Activated naive CD4-positive, alpha-beta T cell treated with anti-CD3 and anti-CD28 coated beads for 36 hours (primary cell): ENCODE data around the gene RAP2B. TPM values are rescaled to one million over a fixed set of nuclear protein-coding genes. Genes with fewer than 3 reads are reported as not detected.
"Not testable (repeated sequence)": the region's sequence is repeated elsewhere in the genome, so short reads cannot be mapped to it uniquely, and the experiment has no call there.

ENCODE experiments used
- CTCF ChIA-PET: fragments of 350-600 bp; sonication (Branson Sonifier 250); formaldehyde crosslinking; loops from one replicate; lab custom pipeline; 2021; ENCODE audit warnings: antibody characterized with exemption; lab: Charles Lee
- DNase-seq: peaks from one replicate; pipeline ENCODE4 v3.0.0-alpha.2; 2020
- H3K27ac Mint-ChIP-seq: one replicate; pipeline ENCODE4 v1.8.0; 2021; ENCODE audit warnings: mild to moderate bottlenecking, mixed read lengths
- H3K27me3 Mint-ChIP-seq: one replicate; pipeline ENCODE4 v1.8.0; 2021; ENCODE audit warnings: low read depth, mixed read lengths
- H3K36me3 Mint-ChIP-seq: one replicate; pipeline ENCODE4 v1.8.0; 2021; ENCODE audit warnings: low read depth, mixed read lengths
- H3K4me1 Mint-ChIP-seq: one replicate; pipeline ENCODE4 v1.8.0; 2021; ENCODE audit warnings: low read depth, mixed read lengths
- H3K4me3 Mint-ChIP-seq: one replicate; pipeline ENCODE4 v1.8.0; 2021; ENCODE audit warnings: mild to moderate bottlenecking, moderate library complexity, mixed read lengths
- H3K9me3 Mint-ChIP-seq: one replicate; pipeline ENCODE4 v1.8.0; 2021; ENCODE audit warnings: mixed read lengths
- intact Hi-C: fragments of 100-400 bp; cut with micrococcal nuclease; formaldehyde crosslinking; loops from one replicate; pipeline ENCODE4 v1.15.1; 2023
- total RNA-seq, 2 experiments: library from RNA; stranded (reverse); gene quantifications; one replicate each; pipeline ENCODE4 v1.2.3, GENCODE V29; 2021

The RAP2B gene
- total RNA-seq, 2 experiments from 2014 or later, result 8.6 to 8.7 TPM

- H3K27ac Mint-ChIP-seq, result no peak overlapping the region
These were observed 11.9 kb downstream of the RAP2B start for GRCh38 chr3:153173758-153174516.

GRCh38 chr3:153176197-153176596, 14.2 kb downstream of the RAP2B start:
- Mint-ChIP-seq H3K4me1 (peaks cover 4% of the 10 kb centered on the region), H3K4me3 (no peak overlapping the region), H3K27ac (no peak overlapping the region), H3K27me3 (no peaks in the 10 kb centered on the region), H3K36me3 (no peaks in the 10 kb centered on the region), H3K9me3 (peaks cover 4% of the 10 kb centered on the region)
- DNase-seq, result no peak
- intact Hi-C loops, result no loop called here
- CTCF ChIA-PET, result interaction anchor here (0.6 kb wide), 1 partner anchor 863 kb away, joined by 3 read pairs; no protein-coding TSS in a partner anchor

More at GRCh38 chr3:153173758-153174516, 11.9 kb downstream of the RAP2B start:
- no peak overlapping the region for H3K4me3 Mint-ChIP-seq
- H3K9me3 Mint-ChIP-seq, result peaks cover 4% of the 10 kb centered on the region
- H3K27me3 Mint-ChIP-seq, result no peaks in the 10 kb centered on the region
- CTCF ChIA-PET, result interaction anchor here (0.9 kb wide), 1 partner anchor 131 kb away, joined by 3 read pairs; no protein-coding TSS in a partner anchor
- H3K36me3 Mint-ChIP-seq, result no peaks in the 10 kb centered on the region
- intact Hi-C loops, result no loop called here
- H3K4me1 Mint-ChIP-seq, result peaks cover 4% of the 10 kb centered on the region
- DNase-seq, result no peak

- CTCF ChIA-PET, result no interaction called here
- Mint-ChIP-seq H3K27me3 (no peaks in the 10 kb centered on the region), H3K4me3 (no peak overlapping the region), H3K27ac (no peak overlapping the region), H3K9me3 (peaks cover 4% of the 10 kb centered on the region), H3K4me1 (peaks cover 11% of the 10 kb centered on the region), H3K36me3 (no peaks in the 10 kb centered on the region)
- intact Hi-C loops, result no loop called here
- DNase-seq, result no peak
These were observed 18.9 kb downstream of the RAP2B start for GRCh38 chr3:153180860-153181372.

- Mint-ChIP-seq H3K4me1 (peaks cover 12% of the 10 kb centered on the region), H3K36me3 (no peaks in the 10 kb centered on the region), H3K27ac (no peak overlapping the region), H3K9me3 (no peaks in the 10 kb centered on the region), H3K27me3 (no peaks in the 10 kb centered on the region), H3K4me3 (no peak overlapping the region)
- intact Hi-C loops, result no loop called here
- CTCF ChIA-PET, result interaction anchor here (1.0 kb wide), 2 partner anchors 10 to 31 kb away, joined by 3 to 7 read pairs; no protein-coding TSS in a partner anchor
- no peak for DNase-seq
These were observed 20.7 kb downstream of the RAP2B start for GRCh38 chr3:153182501-153183293.

DNA sequence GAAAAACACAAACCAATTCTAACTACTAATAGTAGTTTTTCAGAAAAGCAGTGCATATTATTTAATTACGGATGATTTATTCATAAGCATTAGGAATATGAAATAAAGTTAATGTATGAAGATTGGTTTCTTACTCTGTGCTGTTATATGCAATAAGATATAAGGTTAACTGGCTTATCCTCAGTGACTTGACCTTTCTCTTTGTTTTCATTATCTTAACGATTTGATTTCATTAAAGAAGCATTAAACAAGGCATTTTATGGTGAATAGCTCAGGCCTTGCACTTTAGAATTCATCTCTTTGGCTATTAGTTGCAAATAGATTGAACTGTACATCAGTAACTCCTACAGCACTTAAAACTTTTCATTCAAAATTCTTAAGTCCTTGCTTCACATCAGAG, 28.9 kb downstream of the RAP2B start:
- intact Hi-C loops, result no loop called here
- Mint-ChIP-seq H3K4me1 (peaks cover under 1% of the 10 kb centered on the region), H3K27ac (no peak overlapping the region), H3K9me3 (no peaks in the 10 kb centered on the region), H3K36me3 (no peaks in the 10 kb centered on the region), H3K27me3 (no peaks in the 10 kb centered on the region), H3K4me3 (no peak overlapping the region)
- DNase-seq, result no peak
- CTCF ChIA-PET, result interaction anchor here (0.7 kb wide), 1 partner anchor 30 kb away, joined by 3 read pairs; no protein-coding TSS in a partner anchor

DNA sequence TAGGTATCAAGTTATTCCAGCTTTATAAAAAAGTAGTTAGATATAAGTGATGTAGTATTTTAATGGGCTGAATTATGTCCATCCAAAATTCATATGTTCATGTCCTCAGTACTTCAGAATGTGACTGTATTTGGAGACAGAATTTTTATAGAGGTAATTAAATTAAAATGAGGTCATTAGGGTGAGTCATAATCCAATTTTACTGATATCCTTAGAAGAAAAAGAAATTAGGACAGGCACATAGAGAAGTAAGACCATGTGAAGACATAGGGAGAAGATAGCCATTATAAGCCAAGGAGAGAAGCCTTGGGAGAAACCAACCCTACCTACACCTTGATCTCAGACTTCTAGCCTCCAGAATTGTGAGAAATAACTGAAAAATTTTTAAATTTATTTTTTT, 30.3 kb downstream of the RAP2B start:
- H3K27ac Mint-ChIP-seq, result no peak overlapping the region
- H3K4me1 Mint-ChIP-seq, result no peaks in the 10 kb centered on the region
- no peaks in the 10 kb centered on the region for H3K9me3 Mint-ChIP-seq
- H3K36me3 Mint-ChIP-seq, result no peaks in the 10 kb centered on the region
- intact Hi-C loops, result no loop called here
- no peak for DNase-seq
- CTCF ChIA-PET, result interaction anchor here (1.1 kb wide), 1 partner anchor 10 kb away, joined by 7 read pairs; no protein-coding TSS in a partner anchor
- H3K4me3 Mint-ChIP-seq, result no peak overlapping the region
- H3K27me3 Mint-ChIP-seq, result no peaks in the 10 kb centered on the region

DNA sequence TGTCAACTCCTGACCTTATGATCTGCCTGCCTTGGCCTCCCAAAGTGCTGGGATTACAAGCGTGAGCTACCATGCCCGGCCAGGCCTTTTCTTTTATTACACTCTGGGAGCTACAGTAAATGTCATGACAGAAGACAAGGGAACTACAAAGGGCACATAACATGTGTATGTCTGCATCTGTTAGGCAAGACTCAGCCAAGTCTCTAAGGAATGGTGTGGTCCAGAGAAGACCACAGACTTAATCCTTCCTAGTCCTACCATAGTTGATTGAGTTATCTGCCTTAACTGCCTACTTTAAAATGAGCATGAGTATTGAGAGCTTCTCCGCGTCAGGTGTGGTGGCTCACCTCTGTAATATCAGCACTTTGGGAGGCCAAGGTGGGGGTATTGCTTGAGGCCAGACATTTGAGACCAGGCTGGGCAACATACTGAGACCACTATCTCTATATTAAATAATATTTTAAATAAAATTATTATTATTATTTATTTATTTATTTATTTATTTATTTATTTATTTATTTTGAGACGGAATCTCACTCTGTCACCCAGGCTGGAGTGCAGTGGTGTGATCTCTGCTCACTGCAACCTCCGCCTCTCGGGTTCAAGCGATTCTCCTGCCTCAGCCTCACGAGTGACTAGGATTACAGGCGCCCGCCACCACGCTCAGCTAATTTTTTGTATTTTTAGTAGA, 31.9 kb downstream of the RAP2B start:
- CTCF ChIA-PET, result interaction anchor here (0.9 to 1.0 kb wide), 2 partner anchors 10 to 188 kb away, joined by 3 to 4 read pairs; no protein-coding TSS in a partner anchor
- intact Hi-C loops, H3K36me3 Mint-ChIP-seq, H3K4me1 Mint-ChIP-seq, DNase-seq, H3K27me3 Mint-ChIP-seq, H3K9me3 Mint-ChIP-seq, H3K27ac Mint-ChIP-seq, H3K4me3 Mint-ChIP-seq: not testable (repeated sequence)

GRCh38 chr3:153195349-153195879, 33.4 kb downstream of the RAP2B start:
- Mint-ChIP-seq H3K27ac (no peak overlapping the region), H3K4me1 (no peaks in the 10 kb centered on the region), H3K36me3 (no peaks in the 10 kb centered on the region), H3K27me3 (no peaks in the 10 kb centered on the region), H3K9me3 (no peaks in the 10 kb centered on the region), H3K4me3 (no peak overlapping the region)
- DNase-seq, result no peak
- intact Hi-C loops, result no loop called here
- CTCF ChIA-PET, result no interaction called here

GRCh38 chr3:153209596-153209995, 47.6 kb downstream of the RAP2B start:
- Mint-ChIP-seq H3K4me1 (peaks cover 32% of the 10 kb centered on the region), H3K36me3 (no peaks in the 10 kb centered on the region), H3K4me3 (no peak overlapping the region), H3K9me3 (no peaks in the 10 kb centered on the region), H3K27ac (no peak overlapping the region), H3K27me3 (no peaks in the 10 kb centered on the region)
- DNase-seq, result no peak
- CTCF ChIA-PET, result interaction anchor here (0.6 to 1.9 kb wide), 6 partner anchors 9 to 214 kb away, joined by 3 to 5 read pairs (median 4); no protein-coding TSS in a partner anchor
- intact Hi-C loops, result no loop called here

- Mint-ChIP-seq H3K9me3 (no peaks in the 10 kb centered on the region), H3K27me3 (no peaks in the 10 kb centered on the region), H3K4me1 (peaks cover 33% of the 10 kb centered on the region), H3K36me3 (no peaks in the 10 kb centered on the region), H3K4me3 (peak overlapping the region; percentile 36), H3K27ac (no peak overlapping the region)
- peak; percentile 16 for DNase-seq
- intact Hi-C loops, result loop anchor here (1.0 to 2.0 kb wide), 3 partner anchors 11 to 80 kb away; partner anchors contain the start of gene RAP2B
- CTCF ChIA-PET, result interaction anchor here (0.6 to 1.9 kb wide), 5 partner anchors 8 to 215 kb away, joined by 3 to 5 read pairs (median 4); no protein-coding TSS in a partner anchor
These were observed 48.1 kb downstream of the RAP2B start for GRCh38 chr3:153210146-153210545.

DNA sequence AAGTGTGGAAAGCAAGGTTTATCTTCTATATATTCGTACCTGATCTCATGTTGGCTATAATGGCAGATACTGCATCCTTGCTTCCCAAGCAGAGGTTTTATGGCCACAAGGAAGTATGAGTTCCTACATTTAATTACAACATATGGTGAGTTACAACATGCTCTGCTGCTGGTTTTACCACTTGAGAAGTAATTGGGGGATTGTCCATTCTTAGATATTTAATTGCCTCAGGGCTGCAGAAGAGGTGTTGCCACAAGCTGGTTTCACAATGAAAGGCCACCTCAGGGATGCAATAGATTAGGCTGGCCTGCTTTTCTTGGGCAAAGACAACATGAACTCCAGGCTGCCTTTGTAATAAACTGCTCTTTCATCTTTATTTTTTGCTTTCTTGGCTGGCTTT, 48.6 kb downstream of the RAP2B start:
- intact Hi-C loops, result loop anchor here (1.0 to 2.0 kb wide), 3 partner anchors 11 to 80 kb away; partner anchors contain the start of gene RAP2B
- CTCF ChIA-PET, result interaction anchor here (0.6 to 1.9 kb wide), 2 partner anchors 10 to 620 kb away, joined by 4 read pairs; no protein-coding TSS in a partner anchor
- H3K9me3 Mint-ChIP-seq, result no peaks in the 10 kb centered on the region

More for the DNA sequence above, 48.6 kb downstream of the RAP2B start:
- DNase-seq, result no peak
- H3K36me3 Mint-ChIP-seq, result no peaks in the 10 kb centered on the region
- no peak overlapping the region for H3K4me3 Mint-ChIP-seq
- no peaks in the 10 kb centered on the region for H3K27me3 Mint-ChIP-seq
- H3K4me1 Mint-ChIP-seq, result peaks cover 37% of the 10 kb centered on the region
- H3K27ac Mint-ChIP-seq, result no peak overlapping the region
